ACC112 (cell line): Measurements from ENCODE around the gene SKP1.

Experiments
- H2AFZ ChIP-seq: fragments of 200-600 bp; sonication (generic); one replicate; pipeline ENCODE4 v1.6.0; 2017; ENCODE audit warnings: antibody characterized with exemption, low read length; ENCODE audit not compliant: unreplicated experiment
- H3K27ac ChIP-seq: fragments of 200-600 bp; sonication (generic); 2 replicates; pipeline ENCODE4 v1.5.1; 2014; ENCODE audit warnings: low read depth, mild to moderate bottlenecking, antibody characterized with exemption, low read length, moderate library complexity
- H3K27me3 ChIP-seq: fragments of 200-600 bp; sonication (generic); 2 replicates; pipeline ENCODE4 v1.6.1; 2014; ENCODE audit warnings: mild to moderate bottlenecking, antibody characterized with exemption, low read length, moderate library complexity, mixed read lengths; ENCODE audit not compliant: insufficient read depth
- H3K36me3 ChIP-seq: fragments of 200-600 bp; sonication (generic); 2 replicates; pipeline ENCODE4 v1.6.1; 2016; ENCODE audit warnings: mild to moderate bottlenecking, antibody characterized with exemption, low read length, moderate library complexity, mixed read lengths; ENCODE audit not compliant: insufficient read depth
- H3K4me1 ChIP-seq: fragments of 200-600 bp; sonication (generic); one replicate; pipeline ENCODE4 v1.6.1; 2016; ENCODE audit warnings: low read length, mixed read lengths; ENCODE audit not compliant: insufficient read depth, unreplicated experiment, control insufficient read depth
- H3K4me3 ChIP-seq: fragments of 200-600 bp; sonication (generic); 2 replicates; pipeline ENCODE4 v1.5.1; 2014; ENCODE audit warnings: mild to moderate bottlenecking, low read depth, low read length
- H3K79me2 ChIP-seq: fragments of 200-600 bp; sonication (generic); one replicate; pipeline ENCODE4 v1.6.0; 2016; ENCODE audit warnings: low read length; ENCODE audit not compliant: control insufficient read depth, unreplicated experiment, insufficient read depth

Gene SKP1

DNA sequence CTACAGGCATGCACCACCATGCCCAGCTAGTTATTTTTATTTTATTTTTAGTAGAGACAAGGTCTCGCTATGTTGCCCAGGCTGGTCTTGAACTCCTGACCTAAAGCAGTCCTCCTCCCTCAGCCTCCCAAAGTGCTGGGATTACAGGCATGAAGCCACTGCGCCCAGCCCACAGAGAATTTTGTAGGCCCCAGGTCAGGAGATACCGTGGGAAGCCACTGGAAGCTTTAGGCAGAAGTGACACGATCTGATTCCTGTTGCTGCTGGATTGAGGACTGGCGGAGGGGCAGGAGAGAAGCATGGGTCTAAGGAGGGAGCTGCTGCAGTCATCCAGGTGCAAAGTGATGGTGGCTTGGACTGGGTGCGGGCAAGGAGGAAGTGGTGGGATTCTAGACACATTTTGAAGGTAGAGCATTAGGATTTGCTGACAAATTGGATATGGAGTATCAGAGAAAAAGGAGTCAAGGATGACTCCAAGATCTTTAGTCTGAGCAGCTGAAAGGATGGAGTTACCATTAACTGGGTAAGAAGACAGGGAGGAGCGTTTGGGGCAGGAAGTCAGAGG is 41.6 kb downstream of the SKP1 start:
- H3K27me3 ChIP-seq = no peaks in the 10 kb centered on the region
- peaks cover 9% of the 10 kb centered on the region; the same call in 1 of the 2 replicates for H3K36me3 ChIP-seq
- no peak overlapping the region for H2AFZ ChIP-seq
- peaks cover 10% of the 10 kb centered on the region for H3K79me2 ChIP-seq
- no peak overlapping the region for H3K27ac ChIP-seq
- no peak overlapping the region for H3K4me3 ChIP-seq
- H3K4me1 ChIP-seq = peaks cover 21% of the 10 kb centered on the region

DNA sequence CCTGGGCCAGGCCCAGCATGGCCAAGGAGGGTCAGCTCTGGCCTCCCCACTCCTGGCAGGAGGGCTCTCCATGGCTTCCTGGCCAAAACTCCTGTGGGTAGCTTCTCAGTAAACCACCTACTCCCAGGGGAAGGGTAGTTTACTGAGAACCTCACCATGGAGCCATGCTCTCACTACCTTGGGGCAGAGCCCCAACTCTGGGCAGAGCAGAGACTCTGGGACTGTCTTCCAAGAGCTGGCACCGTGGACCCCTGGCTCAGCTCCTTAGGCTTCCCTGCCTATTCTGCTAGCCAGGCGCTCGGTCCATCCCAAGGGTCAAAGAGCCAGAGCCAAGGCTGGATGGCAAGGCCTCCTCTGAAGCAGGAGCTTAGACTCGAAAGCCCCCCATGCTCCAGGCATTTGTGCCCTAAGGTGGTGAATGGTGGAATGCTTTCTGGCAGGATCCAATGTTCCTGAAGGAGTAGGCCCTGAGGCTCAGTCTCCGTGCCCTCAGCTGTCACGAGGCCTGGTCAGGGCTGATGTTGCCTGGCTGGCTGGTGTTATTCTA is 42.7 kb downstream of the SKP1 start:
- Histone ChIP-seq H3K27ac (no peak overlapping the region), H3K27me3 (no peaks in the 10 kb centered on the region), H3K79me2 (peaks cover 10% of the 10 kb centered on the region), H2AFZ (no peak overlapping the region), H3K4me1 (peaks cover 15% of the 10 kb centered on the region), H3K4me3 (no peak overlapping the region), H3K36me3 (peaks cover 9% of the 10 kb centered on the region; the same call in 1 of the 2 replicates)

DNA sequence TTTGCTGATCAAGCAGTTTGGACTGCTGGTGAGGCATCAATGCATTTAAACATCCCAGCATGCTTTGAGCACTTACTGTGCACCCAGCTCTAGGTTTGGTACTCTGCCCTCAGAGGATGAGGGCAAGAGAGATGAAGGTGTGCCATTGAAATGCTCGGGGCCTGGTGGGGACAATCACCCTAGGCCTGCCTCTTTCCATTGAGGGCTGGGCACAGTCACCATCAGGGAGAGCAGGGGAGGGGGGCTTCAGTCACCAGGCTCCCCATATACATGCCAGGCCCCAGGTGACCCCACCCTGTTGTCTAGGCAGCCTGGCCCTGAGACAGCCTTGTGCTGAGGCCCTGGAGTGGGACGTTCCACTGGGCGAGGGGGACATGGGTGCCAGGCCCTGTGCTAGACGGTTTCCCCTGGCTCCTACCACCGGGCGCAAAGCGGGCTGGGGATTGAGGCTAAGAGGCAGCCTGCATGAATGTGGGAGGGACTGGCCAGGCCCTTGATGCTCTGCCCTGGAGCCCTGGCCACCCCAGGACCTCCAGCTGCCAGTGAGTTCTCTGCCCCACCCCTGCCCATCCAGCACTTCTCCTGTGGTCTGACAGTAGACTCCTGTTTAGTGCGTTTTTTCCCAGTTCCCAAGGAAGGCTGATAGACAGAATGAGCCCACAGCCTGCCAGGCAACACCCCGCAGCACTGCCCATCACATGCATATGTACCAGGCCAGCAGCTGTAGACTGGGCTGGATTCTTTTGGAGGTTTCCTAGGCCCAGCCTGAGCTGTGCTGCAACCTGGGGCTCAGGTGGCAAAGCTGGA is 43.4 kb downstream of the SKP1 start:
- Histone ChIP-seq H3K79me2 (peaks cover 10% of the 10 kb centered on the region), H3K36me3 (peaks cover 9% of the 10 kb centered on the region; the same call in 1 of the 2 replicates), H3K4me3 (no peak overlapping the region), H3K27ac (no peak overlapping the region), H3K4me1 (peaks cover 13% of the 10 kb centered on the region), H3K27me3 (no peaks in the 10 kb centered on the region), H2AFZ (no peak overlapping the region)

DNA sequence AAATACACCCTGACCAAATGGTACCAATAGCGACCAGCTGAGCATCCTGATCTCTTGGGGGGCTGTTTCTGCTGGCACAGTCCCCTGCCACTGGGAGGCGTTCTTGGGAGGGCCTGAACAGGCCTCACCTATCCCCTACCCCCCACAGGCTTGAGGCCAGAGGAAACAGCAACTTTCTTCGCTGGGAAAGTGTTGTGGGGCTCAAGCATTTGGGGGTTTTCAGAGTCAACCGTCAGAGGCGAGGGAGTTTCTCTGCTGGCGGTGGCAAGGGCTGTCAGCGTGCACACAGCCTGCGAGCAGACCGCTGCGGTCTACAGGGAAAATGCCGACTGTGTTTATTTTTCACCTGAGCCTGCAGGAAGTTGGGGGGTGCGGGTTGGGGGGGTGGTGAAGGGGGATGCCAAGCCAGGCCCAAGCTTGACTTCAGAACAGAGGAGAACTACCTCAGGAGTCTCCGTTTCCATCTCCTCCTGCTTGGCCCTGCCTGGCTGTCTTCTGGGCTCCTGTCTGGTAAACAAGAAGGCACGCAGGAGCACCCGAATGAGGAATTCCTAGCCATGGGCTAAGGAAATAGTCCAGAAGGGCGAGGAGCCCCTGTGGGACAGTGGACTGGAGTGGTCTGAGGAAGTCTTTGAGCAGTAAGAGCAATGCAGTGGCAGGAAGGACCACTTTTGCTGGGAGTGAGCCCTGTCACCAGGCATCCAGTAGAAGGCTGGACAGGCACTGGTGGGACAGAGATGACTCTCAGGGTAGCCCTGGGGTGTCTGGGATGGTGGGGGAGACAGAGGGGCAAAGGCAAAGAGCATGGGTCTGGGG is 44.2 kb downstream of the SKP1 start:
- H3K79me2 ChIP-seq = peaks cover 3% of the 10 kb centered on the region
- H3K4me1 ChIP-seq = peaks cover 14% of the 10 kb centered on the region
- H3K4me3 ChIP-seq = no peak overlapping the region
- H3K27me3 ChIP-seq = no peaks in the 10 kb centered on the region
- no peak overlapping the region for H3K27ac ChIP-seq
- H2AFZ ChIP-seq = no peak overlapping the region
- peaks cover 9% of the 10 kb centered on the region; the same call in 1 of the 2 replicates for H3K36me3 ChIP-seq

DNA sequence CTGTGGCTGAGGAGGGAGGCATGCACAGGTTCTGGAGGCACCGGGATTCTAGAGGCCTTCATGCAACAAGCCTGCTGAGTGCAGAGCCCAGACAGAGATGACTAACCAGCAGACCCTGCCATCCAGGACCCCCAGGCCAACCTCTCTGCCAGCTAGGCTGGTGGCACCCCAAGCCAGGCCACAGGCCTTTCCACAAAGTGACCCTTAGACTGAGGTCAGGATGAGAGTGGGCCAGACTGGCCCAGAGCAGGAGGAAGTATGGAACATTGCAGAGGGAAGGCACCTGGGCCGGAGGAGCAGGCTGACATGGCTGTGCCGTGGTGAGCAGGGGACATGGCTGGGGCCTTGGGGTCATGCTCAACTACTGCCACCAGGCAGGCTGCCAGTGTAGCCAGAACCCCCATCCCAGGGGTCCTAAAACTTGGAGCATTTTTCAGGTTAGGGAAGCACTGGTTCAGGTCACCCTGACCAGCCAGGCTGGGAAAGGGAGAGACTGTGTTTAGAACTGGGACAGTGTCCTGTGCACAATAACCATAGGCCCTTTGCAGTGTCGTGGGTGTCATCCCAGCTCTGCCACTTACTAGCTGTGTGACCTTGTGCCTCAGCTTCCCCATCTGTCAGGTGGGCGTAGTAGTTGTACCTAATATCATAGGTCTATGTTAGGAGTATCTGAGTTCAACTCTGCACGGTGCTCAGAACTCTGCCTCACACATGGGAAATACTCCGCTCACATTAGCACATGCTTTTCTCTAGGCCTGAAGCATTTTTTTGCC is 45.0 kb downstream of the SKP1 start:
- Histone ChIP-seq H2AFZ (no peak overlapping the region), H3K79me2 (no peaks in the 10 kb centered on the region), H3K4me1 (peaks cover 19% of the 10 kb centered on the region), H3K36me3 (peaks cover 9% of the 10 kb centered on the region; the same call in 1 of the 2 replicates), H3K27me3 (no peaks in the 10 kb centered on the region), H3K4me3 (no peak overlapping the region), H3K27ac (no peak overlapping the region)

DNA sequence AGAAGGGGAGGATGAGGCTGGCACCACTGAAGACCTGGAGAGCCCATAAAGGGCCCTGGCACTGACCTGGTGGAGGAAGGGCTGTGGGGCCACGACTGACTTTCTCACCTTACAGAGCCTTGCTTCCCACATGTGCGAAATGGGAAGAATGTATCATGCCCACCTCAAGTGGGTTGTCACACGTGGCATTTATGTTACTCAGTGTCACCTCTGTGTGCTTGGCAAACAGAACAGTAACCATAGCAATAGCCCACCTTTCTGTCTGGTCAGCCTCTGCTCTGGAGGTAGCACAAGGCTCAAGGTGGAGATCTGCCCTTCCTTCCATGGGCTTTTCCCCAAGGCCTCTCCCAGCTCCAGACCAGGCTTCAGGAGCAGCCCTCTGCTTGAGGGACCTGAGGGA is 45.6 kb downstream of the SKP1 start:
- H3K4me1 ChIP-seq = peaks cover 24% of the 10 kb centered on the region
- no peaks in the 10 kb centered on the region for H3K27me3 ChIP-seq
- H2AFZ ChIP-seq = no peak overlapping the region
- H3K79me2 ChIP-seq = no peaks in the 10 kb centered on the region
- no peak overlapping the region for H3K27ac ChIP-seq
- H3K36me3 ChIP-seq = peaks cover 9% of the 10 kb centered on the region; the same call in 1 of the 2 replicates
- H3K4me3 ChIP-seq = no peak overlapping the region

DNA sequence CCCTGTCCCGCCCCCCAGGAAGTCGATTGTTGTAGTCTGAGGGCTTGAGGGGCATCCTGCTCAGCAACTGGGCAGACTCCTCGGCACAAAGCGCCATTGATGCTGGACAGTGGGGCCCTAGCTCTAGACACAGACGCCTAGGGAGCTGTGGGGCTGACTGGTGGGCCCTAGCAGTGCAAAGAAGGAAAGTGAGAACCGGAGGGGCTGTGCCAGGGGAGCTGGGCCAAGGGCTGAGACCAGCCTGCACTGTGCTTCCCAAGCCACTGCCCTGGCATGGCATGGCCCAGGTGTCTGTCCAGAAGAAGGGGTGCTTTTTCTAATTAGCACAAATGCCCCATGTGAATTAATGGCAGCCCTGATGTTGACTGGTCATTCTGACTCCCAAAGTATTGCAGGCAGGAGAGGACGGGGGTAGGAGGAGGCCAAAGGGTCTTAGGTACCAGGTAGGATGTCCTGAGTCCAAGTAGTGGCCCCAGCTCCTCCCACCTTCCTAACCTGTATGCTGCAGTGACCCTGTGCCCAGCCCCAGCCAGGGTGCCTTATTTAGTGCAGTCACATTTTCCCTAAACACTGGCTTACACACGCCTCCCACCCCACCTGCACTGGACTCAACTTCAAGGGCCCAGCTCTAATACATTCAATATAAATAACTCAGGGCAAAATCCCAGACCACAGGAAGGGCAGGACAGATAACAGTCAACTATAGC is 46.4 kb downstream of the SKP1 start:
- Histone ChIP-seq H2AFZ (no peak overlapping the region), H3K79me2 (no peaks in the 10 kb centered on the region), H3K27ac (no peak overlapping the region), H3K36me3 (peaks cover 5% of the 10 kb centered on the region; the same call in 1 of the 2 replicates), H3K4me1 (peaks cover 32% of the 10 kb centered on the region), H3K4me3 (no peak overlapping the region), H3K27me3 (no peaks in the 10 kb centered on the region)

DNA sequence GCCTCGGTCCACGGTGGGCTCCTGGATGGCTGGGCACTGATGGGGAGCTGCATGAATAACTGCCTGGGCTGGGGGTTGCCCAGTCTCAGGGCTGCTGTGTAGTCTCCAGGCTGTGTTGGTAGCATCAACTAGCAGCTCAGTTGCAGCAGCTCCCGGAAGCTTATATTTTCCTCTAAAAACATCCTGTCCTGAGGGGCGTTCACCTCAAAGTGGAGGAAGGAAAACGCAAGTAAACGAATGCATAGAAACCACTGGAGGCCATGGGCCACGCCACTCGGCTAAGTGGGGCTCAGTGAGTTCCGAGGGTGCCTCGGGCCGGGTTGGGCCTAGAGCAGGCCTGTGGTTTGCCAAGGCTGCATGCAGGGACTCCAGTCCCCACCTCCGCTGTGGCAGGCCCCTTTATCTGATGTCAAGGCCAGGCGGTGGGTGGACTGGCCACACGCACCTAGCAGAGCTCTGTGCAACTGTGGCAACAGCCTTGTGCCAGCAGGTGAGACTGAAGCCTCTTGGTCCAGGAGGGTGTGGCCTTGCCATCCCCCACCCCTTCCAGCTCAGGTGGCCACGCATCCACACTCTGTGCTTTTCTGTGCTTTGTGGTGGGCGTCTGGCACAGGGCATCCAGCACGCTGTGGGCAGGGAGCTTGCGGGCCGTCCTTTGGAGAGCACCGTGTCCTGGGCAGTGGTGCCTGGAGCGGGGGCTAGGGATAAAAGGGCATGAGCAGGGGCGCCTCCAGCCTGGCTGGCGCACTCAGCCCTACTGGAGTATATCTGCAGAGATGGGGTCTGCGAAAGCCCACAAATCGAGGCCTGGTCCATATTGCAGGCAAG is 47.1 kb downstream of the SKP1 start:
- H3K4me1 ChIP-seq = peaks cover 38% of the 10 kb centered on the region
- H3K27ac ChIP-seq = no peak overlapping the region
- no peaks in the 10 kb centered on the region for H3K79me2 ChIP-seq
- peaks cover 3% of the 10 kb centered on the region; the same call in 1 of the 2 replicates for H3K36me3 ChIP-seq
- H2AFZ ChIP-seq = no peak overlapping the region
- H3K27me3 ChIP-seq = no peaks in the 10 kb centered on the region
- no peak overlapping the region for H3K4me3 ChIP-seq

DNA sequence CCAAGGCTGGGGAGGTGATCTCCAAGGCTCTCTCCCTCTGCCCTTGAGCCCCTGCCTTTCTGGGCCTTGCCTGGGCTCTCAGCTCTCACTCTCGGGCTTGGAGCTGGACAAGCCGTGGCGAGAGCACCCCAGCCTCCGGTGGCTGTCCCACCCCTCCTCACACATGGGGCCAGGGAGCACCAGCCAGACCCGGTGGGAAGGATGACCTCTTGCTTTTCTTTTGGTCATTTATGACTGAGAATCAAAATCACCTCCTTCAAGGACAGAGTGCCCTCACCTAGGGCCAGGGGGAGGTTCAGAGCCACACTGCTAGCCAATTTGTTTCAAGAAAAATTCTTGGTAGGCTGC is 48.1 kb downstream of the SKP1 start:
- no peaks in the 10 kb centered on the region for H3K79me2 ChIP-seq
- no peak overlapping the region for H3K4me3 ChIP-seq
- peaks cover 48% of the 10 kb centered on the region for H3K4me1 ChIP-seq
- no peaks in the 10 kb centered on the region for H3K27me3 ChIP-seq
- H2AFZ ChIP-seq = no peak overlapping the region
- H3K27ac ChIP-seq = no peak overlapping the region; the same call in 1 of the 2 replicates
- H3K36me3 ChIP-seq = no peaks in the 10 kb centered on the region
